Stimulated activated naive CD4-positive, alpha-beta T cell treated with Interleukin-2 at 50 U/mL for 16 hours (primary cell): Measurements from ENCODE around the gene MEGF11.

ENCODE experiments used
- DNase-seq: peaks from one replicate; lab custom pipeline; 2025; lab: John Stamatoyannopoulos, UW

Gene MEGF11

GRCh38 chr15:65970937-65971740 is 282.4 kb downstream of the MEGF11 start:
- DNase-seq = no peak

DNA sequence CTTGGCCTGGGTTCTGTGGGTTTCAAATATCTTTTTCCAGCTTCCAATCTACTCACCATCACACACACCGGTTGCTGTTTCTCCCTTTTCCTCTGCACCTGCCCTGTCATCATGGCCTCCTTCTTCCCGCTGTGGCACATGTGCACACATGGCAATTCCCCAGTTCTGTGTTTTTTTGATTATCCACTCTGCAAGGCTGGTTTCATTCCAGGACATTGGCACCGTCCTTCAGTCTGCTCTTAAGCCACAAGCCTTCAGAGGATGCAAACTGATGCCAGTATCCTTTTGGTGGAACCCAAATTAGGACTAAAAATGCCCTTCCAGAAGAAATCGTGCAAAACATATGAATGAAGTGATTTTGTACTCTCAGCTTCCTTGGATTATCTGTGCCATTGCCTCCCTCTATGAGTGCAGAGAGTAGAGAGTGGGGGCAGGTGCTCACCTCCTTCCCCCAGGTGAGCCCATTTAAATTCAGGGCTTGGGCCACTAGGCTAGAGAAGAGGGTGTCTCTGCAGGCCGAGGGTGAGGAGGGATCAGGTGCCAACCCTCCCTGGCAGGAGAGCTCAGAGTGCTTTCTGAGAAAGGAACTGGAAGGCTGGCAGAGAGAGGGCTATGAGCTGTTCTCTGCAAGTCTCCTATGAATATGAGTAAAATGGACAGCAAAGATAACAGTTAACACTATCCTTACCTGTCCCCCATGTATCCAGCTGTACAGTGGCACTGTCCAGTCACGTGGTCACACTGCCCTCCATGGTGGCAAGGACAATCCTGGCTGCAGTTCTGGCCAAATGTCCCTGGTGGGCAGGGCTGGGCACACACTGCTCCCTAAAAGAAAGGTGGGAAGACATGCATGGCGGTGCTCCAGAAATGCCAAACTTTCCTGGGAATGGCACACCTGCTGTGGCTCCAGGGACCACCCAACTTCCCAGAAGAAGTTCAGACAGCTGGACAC is 283.4 kb downstream of the MEGF11 start:
- no peak for DNase-seq

- no peak for DNase-seq
These were observed 285.0 kb downstream of the MEGF11 start for GRCh38 chr15:65968511-65968910.

- no peak for DNase-seq
These were observed 288.6 kb downstream of the MEGF11 start for GRCh38 chr15:65964792-65965433.

GRCh38 chr15:65963911-65964482 is 289.6 kb downstream of the MEGF11 start:
- no peak for DNase-seq

DNA sequence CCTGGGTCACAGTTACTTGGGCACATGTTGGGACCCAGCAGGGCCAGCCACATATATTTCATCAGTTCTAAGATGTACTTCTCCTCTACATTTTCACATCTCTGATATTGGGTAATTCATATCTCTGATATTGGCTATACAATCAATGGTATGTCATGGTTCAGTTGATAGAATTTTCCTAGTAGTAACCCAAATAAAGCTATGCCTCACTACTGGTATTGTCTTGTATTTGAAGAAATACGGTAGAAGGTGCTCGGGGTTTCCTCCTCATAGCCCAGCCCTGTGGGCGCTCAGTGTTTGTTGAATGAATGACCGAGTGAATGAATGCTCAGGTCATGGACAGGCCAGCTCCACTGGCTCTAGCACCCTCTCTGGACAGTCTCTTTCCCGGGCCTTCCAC is 290.2 kb downstream of the MEGF11 start:
- DNase-seq = no peak

GRCh38 chr15:65962187-65962586 is 291.4 kb downstream of the MEGF11 start:
- DNase-seq = no peak

GRCh38 chr15:65960586-65960985 is 293.0 kb downstream of the MEGF11 start:
- DNase-seq = no peak

- DNase-seq = no peak
These were observed 294.7 kb downstream of the MEGF11 start for GRCh38 chr15:65958835-65959234.

DNA sequence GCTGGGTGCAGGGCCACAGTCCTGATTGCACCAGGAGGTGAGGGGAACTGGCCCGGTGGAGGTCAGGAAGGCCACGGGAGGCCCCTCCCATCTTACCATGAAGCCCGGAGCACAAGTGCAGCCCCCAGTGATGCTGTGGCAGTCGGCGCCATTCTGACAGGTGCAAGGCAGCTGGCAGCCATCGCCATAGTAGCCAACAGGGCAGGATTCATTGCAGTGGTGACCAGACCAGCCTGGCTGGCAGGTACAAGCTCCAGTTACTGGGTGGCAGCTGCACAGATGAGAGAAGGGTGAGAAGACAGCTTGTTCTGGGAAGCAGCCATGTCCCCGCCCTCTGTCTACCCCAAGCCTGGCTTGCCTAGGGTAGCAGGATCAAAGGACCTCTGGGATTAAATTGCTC is 296.1 kb downstream of the MEGF11 start:
- no peak for DNase-seq

DNA sequence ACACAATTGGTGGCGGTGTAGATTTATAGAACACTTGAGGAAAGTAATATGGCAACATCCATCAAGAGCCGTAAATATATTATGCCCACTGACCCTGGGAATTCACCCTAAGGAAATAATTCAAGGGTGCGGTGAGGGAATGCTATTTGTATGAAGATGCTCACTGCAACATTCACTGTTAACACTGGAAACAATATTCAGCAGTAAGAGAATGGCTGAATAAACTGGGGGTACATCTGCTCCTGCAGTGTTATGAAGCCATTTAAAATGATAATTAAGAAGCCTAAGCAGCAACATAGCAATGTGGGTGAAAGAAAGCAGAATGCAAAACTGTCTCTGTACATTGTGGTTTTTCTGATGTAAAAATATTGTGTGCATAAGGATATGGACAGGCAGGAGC is 296.7 kb downstream of the MEGF11 start:
- no peak for DNase-seq

- DNase-seq = no peak
These were observed 297.2 kb downstream of the MEGF11 start for GRCh38 chr15:65956307-65956706.

DNA sequence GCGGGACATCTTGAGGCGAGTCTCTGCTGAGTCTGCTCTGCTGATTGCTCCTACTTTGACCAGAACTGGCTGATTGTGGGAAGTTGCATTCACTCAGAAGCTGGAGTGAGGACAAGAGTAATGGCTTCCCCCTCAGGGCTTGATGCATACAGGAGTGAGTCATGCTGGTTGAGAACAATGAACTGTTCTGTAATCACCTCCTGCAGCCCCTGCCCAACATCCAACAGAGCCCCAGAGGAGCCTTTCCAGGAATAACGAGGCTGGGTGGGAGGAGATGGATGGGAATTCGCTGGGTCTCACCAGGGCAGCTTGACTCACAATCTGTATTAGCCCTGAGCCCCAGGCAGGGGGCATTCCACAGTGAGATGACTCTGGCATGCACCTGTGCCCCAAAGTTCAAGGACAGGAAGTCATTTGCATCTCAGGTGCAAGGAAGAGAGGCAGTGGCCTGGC is 299.2 kb downstream of the MEGF11 start:
- no peak for DNase-seq

DNA sequence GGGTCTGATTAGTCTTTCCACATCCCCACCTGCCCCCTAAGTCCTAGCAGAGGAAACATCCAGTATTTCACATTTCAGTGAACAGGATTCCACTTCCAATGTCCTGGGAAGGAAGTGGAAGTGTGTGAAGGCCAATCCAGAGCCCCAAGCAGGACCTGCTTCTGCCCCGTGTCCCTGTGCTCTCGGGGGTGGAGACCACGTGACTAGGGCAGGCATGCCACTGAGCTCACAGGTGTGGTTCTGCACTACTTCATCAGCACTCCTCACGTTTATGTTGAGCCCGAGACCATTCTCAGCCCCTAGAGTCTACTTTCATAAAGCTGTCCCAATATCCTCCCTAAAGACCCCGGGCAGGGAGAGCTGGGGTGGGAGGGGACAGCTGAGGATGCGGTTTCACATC is 299.9 kb downstream of the MEGF11 start:
- no peak for DNase-seq

GRCh38 chr15:65952391-65953053 is 301.0 kb downstream of the MEGF11 start:
- no peak for DNase-seq

GRCh38 chr15:65951007-65951406 is 302.5 kb downstream of the MEGF11 start:
- DNase-seq = no peak

DNA sequence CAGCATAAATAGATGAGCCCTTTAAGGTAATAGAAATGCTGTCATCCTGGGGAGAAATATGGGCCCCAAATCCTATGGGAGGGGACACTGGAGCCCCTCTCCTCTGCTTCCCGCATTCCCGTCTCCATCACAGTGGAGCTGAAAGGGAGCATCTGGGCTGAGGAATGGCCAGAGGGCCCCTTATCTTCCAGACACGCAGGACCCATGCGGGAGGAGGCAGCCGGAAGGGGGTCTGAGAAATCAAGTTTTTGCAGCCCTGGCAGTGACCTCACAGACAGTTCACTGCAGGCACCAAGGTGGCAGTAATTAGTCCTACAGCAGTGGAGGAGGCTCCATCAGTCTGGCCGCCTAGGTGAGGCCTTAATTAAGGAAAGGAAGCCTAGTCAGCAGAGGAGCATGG is 304.1 kb downstream of the MEGF11 start:
- DNase-seq = no peak

- DNase-seq = no peak
These were observed 304.5 kb downstream of the MEGF11 start for GRCh38 chr15:65949011-65949410.

GRCh38 chr15:65948383-65948782 is 305.2 kb downstream of the MEGF11 start:
- no peak for DNase-seq

- no peak for DNase-seq
These were observed 306.5 kb downstream of the MEGF11 start for GRCh38 chr15:65947041-65947440.

DNA sequence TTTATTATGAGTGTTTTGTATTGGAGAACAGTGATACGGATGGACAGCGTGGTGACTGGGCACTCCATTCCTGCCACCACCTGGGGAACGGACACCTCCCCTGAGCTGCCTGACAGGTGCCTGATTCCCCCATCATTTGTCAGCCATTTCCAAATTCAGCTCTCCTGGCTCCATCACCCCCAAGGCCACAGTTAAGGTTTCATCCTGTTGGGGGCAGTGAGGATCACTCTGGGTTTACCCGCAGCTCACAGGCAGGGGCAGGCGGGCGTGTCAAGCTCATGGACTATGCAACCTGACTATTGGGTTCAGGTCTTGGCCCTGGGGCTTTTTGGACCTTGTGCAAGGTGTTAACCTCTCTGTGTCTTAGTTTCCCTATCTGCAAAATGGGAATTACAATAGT is 307.9 kb downstream of the MEGF11 start:
- DNase-seq = no peak

- no peak for DNase-seq
These were observed 309.1 kb downstream of the MEGF11 start for GRCh38 chr15:65944404-65944803.
